HEK293 (cell line): ENCODE data around the gene MCHR1.

Source experiments
- CTCF ChIP-seq: fragments of 450-650 bp; formaldehyde crosslinking; IDR thresholded peaks from 2 replicates; pipeline ENCODE4 v1.5.1; 2016; ENCODE audit warnings: missing biosample characterization, missing genetic modification characterization
- ZNF133 ChIP-seq: fragments of 450-650 bp; formaldehyde crosslinking; IDR thresholded peaks from 2 replicates; pipeline ENCODE4 v1.5.1; 2016; ENCODE audit warnings: missing biosample characterization, missing genetic modification characterization

GRCh38 chr22:40690370-40690769 lies 11.1 kb downstream of the MCHR1 start:
- TF ChIP-seq CTCF (tag by site-specific recombination) (no peak), ZNF133 (tag by site-specific recombination) (no peak)
